ENCODE data around the gene ATP6AP1. TPM values are rescaled to one million over a fixed set of nuclear protein-coding genes. Genes with fewer than 3 reads are reported as not detected.

Gene ATP6AP1
- total and polyA plus RNA-seq, 10 of the 15 experiments (the other 5 are each of a cell fraction or from before 2014, with no cell fraction given): 4.5 to 56.4 (median 32.0) TPM

GRCh38 chrX:154466907-154467306 lies 38.4 kb downstream of the ATP6AP1 start (continued):
- TF ChIP-seq EP300 (IDR thresholded peaks at IDR 0.05; ENCODE audit: borderline replicate concordance in 1 of 2, control insufficient read depth in 1 of 2, low read depth in 2 of 2, low read length in 2 of 2) (no peak), NKRF (conservative IDR thresholded peaks at IDR 0.05) (no peak), STAT3 (IDR thresholded peaks at IDR 0.05; ENCODE audit: low read depth, low read length) (no peak), RUNX3 (IDR thresholded peaks at IDR 0.05; ENCODE audit: low read length) (no peak), ZNF384 (IDR thresholded peaks at IDR 0.05; ENCODE audit: borderline replicate concordance, low read depth, low read length) (no peak)
- TF ChIP-seq, protein P1, sequence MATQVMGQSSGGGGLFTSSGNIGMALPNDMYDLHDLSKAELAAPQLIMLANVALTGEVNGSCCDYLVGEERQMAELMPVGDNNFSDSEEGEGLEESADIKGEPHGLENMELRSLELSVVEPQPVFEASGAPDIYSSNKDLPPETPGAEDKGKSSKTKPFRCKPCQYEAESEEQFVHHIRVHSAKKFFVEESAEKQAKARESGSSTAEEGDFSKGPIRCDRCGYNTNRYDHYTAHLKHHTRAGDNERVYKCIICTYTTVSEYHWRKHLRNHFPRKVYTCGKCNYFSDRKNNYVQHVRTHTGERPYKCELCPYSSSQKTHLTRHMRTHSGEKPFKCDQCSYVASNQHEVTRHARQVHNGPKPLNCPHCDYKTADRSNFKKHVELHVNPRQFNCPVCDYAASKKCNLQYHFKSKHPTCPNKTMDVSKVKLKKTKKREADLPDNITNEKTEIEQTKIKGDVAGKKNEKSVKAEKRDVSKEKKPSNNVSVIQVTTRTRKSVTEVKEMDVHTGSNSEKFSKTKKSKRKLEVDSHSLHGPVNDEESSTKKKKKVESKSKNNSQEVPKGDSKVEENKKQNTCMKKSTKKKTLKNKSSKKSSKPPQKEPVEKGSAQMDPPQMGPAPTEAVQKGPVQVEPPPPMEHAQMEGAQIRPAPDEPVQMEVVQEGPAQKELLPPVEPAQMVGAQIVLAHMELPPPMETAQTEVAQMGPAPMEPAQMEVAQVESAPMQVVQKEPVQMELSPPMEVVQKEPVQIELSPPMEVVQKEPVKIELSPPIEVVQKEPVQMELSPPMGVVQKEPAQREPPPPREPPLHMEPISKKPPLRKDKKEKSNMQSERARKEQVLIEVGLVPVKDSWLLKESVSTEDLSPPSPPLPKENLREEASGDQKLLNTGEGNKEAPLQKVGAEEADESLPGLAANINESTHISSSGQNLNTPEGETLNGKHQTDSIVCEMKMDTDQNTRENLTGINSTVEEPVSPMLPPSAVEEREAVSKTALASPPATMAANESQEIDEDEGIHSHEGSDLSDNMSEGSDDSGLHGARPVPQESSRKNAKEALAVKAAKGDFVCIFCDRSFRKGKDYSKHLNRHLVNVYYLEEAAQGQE (IDR thresholded peaks at IDR 0.05; ENCODE audit: low read depth, low read length): no peak
- TF ChIP-seq, protein P2, sequence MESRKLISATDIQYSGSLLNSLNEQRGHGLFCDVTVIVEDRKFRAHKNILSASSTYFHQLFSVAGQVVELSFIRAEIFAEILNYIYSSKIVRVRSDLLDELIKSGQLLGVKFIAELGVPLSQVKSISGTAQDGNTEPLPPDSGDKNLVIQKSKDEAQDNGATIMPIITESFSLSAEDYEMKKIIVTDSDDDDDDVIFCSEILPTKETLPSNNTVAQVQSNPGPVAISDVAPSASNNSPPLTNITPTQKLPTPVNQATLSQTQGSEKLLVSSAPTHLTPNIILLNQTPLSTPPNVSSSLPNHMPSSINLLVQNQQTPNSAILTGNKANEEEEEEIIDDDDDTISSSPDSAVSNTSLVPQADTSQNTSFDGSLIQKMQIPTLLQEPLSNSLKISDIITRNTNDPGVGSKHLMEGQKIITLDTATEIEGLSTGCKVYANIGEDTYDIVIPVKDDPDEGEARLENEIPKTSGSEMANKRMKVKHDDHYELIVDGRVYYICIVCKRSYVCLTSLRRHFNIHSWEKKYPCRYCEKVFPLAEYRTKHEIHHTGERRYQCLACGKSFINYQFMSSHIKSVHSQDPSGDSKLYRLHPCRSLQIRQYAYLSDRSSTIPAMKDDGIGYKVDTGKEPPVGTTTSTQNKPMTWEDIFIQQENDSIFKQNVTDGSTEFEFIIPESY (IDR thresholded peaks at IDR 0.05): no peak

Data from GM12878 (cell line).